ENCODE results near the gene VSIR. TPM values are rescaled to one million over a fixed set of nuclear protein-coding genes. Genes with fewer than 3 reads are reported as not detected.

VSIR gene
- total RNA-seq, 2 experiments from 2014 or later: 52.0 to 55.5 TPM

DNA sequence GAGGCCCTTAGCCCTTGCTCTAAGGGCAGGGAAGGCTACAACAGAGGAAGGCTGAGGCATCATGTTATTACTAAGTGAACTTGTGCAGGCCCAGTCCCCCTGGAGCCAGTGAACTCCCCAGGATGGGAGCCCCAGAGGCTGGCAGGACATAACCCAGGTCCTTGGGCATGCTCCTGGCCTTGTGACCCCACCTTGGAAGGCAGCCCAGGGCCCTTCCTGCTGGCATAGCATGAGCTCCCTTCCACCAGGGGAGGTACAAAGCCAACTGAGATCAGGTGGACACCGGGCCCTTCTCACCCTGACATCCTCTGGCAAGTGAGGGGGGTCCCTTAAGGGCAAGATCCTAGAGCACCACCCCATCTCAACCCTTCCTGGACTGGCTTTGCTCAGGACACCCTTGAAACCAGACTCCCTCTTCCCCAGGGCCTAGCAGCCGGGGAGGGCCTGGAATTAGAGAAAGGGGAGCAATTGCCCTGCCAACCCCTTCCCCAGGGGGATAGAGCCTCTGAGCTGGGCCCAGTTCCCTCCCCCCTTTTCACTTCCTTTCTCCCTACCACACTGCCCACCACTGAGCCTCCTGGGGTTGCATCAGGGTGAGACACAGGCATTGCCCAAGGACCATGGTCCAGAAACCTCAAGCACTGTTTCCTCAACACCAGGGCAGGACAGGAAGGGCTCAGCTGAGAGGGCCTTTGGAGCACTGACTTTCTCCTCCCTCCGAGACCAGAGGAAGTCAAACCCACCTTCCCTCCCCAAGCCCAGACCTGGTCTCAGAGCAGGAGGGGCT lies 1.8 kb upstream of the VSIR start:
- intact Hi-C loops (cut with micrococcal nuclease): loop anchor here (5.0 kb wide), 1 partner anchor 557 kb away; no protein-coding TSS in a partner anchor
- peaks cover 15% of the 10 kb centered on the region for H3K36me3 Mint-ChIP-seq (ENCODE audit: low read depth)
- H3K9me3 Mint-ChIP-seq: peaks cover 5% of the 10 kb centered on the region
- no peaks in the 10 kb centered on the region for H3K27me3 Mint-ChIP-seq (ENCODE audit: low read depth)
- peaks cover 49% of the 10 kb centered on the region for H3K4me1 Mint-ChIP-seq (ENCODE audit: low read depth)
- no peak for DNase-seq
- H3K27ac Mint-ChIP-seq: no peak overlapping the region
- CTCF ChIA-PET: interaction anchor here (0.5 to 5.2 kb wide), 13 partner anchors 11 to 1805 kb away, joined by 3 to 36 read pairs (median 22); no protein-coding TSS in a partner anchor
- peak overlapping the region; percentile 88 for H3K4me3 Mint-ChIP-seq

DNA sequence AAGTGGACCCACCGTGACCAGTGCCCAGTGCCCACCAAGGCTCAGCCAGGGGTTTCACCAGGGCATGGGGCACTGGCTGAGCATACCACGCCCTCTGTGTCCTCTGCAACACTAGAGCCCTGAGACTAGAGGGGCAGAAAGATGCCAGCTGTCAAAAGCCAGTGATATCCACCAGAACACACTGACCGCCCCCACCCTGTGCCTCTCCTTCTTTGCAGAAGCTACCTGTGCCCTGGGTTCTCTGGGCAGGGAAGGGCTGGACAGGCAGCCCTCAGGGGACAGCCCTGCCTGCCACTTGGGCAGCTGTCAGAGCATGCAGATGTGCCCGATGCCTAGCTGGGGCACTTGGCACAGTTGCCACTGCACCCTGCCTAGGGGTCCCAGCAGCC lies 494 bp downstream of the VSIR start:
- H3K27ac Mint-ChIP-seq: peak overlapping the region; percentile 98
- CTCF ChIA-PET: interaction anchor here (0.8 to 5.2 kb wide), 18 partner anchors 9 to 275 kb away, joined by 3 to 36 read pairs (median 11); no protein-coding TSS in a partner anchor
- intact Hi-C loops (cut with micrococcal nuclease): loop anchor here (1.0 to 5.0 kb wide), 6 partner anchors 16 to 559 kb away; partner anchors contain the start of gene PSAP
- H3K9me3 Mint-ChIP-seq: peaks cover 5% of the 10 kb centered on the region
- H3K4me3 Mint-ChIP-seq: peak overlapping the region; percentile 88
- H3K36me3 Mint-ChIP-seq (ENCODE audit: low read depth): peaks cover 26% of the 10 kb centered on the region
- H3K27me3 Mint-ChIP-seq (ENCODE audit: low read depth): no peaks in the 10 kb centered on the region
- peaks cover 67% of the 10 kb centered on the region for H3K4me1 Mint-ChIP-seq (ENCODE audit: low read depth)
- no peak for DNase-seq

DNA sequence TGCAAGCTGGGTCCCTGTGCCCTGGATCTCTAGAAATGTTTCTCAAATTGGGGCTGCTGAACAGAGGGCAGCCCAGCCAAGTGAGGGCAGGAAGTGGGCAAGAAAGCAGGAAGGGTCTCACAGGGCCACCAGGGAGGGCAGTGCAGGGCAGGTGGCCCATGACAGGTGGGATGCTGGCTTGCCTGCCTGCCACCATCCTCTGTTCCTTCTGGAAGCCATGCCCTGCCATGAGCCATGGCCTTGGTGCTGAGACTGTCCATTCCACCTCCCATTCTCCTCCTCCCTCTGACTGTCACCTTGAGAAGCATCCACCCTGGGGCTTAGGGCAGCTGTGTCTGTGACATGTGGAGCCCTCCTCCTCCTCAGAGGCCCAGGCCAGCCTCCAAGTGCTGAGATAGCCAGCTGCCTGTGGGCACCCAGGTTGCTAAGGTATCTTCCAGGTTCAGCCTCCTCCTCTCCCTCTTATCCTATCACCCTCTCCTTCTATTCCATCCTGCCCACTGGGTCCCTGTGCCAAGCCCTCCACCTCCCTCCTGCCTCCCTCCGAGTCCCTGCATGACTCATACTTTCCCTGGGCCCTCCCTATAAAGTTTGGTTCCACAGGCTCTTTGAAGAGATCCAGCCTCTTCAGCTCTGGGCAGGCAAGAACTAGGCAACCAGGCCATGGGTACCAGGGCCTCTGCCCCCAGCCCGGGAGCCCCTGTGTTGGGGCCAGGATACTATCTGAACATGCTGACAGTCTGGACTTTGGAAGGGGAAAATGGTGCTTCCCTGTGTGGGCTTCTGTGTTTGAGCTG lies 1.3 kb downstream of the VSIR start:
- H3K27ac Mint-ChIP-seq: peak overlapping the region; percentile 98
- peak; percentile 76 for DNase-seq
- peak overlapping the region; percentile 88 for H3K4me3 Mint-ChIP-seq
- H3K4me1 Mint-ChIP-seq (ENCODE audit: low read depth): peaks cover 73% of the 10 kb centered on the region
- no peaks in the 10 kb centered on the region for H3K9me3 Mint-ChIP-seq
- intact Hi-C loops (cut with micrococcal nuclease): loop anchor here (2.0 to 5.0 kb wide), 2 partner anchors 41 to 560 kb away; no protein-coding TSS in a partner anchor
- peaks cover 30% of the 10 kb centered on the region for H3K36me3 Mint-ChIP-seq (ENCODE audit: low read depth)
- CTCF ChIA-PET: interaction anchor here (0.6 to 5.2 kb wide), 18 partner anchors 8 to 75 kb away, joined by 3 to 36 read pairs (median 11); no protein-coding TSS in a partner anchor
- H3K27me3 Mint-ChIP-seq (ENCODE audit: low read depth): no peaks in the 10 kb centered on the region

DNA sequence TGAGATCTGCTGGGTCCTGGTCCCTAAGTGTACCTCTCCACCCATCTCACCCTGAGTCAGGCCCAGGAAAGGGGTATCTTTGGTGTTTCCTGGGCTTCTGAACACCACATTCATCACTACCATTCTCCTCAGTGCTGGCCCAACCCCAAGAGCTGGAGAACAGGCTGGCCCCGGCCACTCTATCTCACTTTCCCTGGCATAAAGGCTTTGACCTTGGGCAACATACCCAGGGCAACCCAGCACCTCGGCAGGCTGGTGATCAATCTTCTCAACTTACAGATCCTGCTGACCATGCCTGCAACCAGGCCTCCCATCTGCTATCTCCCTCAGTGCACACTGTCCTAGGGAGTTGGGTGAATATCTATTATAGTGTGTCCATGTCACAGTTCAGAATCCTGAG lies 2.1 kb downstream of the VSIR start:
- Mint-ChIP-seq H3K9me3 (no peaks in the 10 kb centered on the region), H3K27me3 (ENCODE audit: low read depth) (no peaks in the 10 kb centered on the region), H3K27ac (peak overlapping the region; percentile 98), H3K4me3 (peak overlapping the region; percentile 88), H3K36me3 (ENCODE audit: low read depth) (peaks cover 35% of the 10 kb centered on the region), H3K4me1 (ENCODE audit: low read depth) (peaks cover 76% of the 10 kb centered on the region)
- CTCF ChIA-PET: interaction anchor here (0.8 to 5.2 kb wide), 8 partner anchors 14 to 74 kb away, joined by 3 to 36 read pairs (median 26); no protein-coding TSS in a partner anchor
- DNase-seq: no peak
- intact Hi-C loops (cut with micrococcal nuclease): loop anchor here (5.0 kb wide), 1 partner anchor 561 kb away; no protein-coding TSS in a partner anchor

DNA sequence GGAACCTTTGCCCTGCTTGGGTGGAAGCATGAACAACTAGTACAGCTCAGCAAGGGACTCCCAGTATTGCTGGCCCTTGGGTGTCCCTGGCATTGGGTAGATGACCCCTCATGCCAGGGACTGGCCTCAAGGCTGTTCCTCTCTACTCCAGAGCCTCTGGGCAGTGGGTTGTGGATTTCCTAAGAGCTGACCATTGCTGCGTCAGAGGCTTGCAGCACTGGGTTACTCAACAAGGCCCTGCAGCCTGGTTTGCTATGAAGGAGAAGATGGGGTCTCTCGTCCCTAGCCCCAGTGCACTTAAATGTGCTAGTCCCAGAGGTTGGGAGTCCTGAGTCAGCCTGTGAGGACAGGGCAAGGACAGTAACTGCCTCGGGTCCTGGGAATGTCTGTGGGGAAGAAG lies 2.5 kb downstream of the VSIR start:
- Mint-ChIP-seq H3K4me1 (ENCODE audit: low read depth) (peaks cover 76% of the 10 kb centered on the region), H3K27me3 (ENCODE audit: low read depth) (no peaks in the 10 kb centered on the region), H3K9me3 (no peaks in the 10 kb centered on the region), H3K36me3 (ENCODE audit: low read depth) (peaks cover 35% of the 10 kb centered on the region), H3K27ac (peak overlapping the region; percentile 98), H3K4me3 (peak overlapping the region; percentile 88)
- CTCF ChIA-PET: interaction anchor here (2.1 to 5.2 kb wide), 4 partner anchors 14 to 63 kb away, joined by 7 to 36 read pairs (median 29); no protein-coding TSS in a partner anchor
- DNase-seq: no peak
- intact Hi-C loops (cut with micrococcal nuclease): loop anchor here (5.0 kb wide), 1 partner anchor 562 kb away; no protein-coding TSS in a partner anchor

DNA sequence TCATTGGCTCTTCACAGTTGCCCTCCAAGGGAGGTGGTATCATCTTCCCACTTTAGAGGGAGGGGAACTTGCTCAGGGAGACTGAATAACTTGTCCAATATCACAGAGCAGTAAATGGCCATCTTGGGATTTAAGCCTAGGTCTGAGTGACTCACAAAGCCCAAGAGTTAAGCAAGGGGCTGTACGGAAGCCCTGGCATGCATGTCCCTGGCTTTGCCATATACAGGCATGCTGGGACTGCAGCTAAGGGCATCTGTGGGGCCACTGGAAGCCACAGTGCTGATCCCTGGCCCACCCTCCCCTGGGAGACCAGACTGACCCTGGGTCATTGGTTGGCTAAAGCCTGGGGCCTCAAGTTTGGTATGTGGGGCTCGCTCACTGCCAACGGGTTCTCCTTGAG lies 3.1 kb downstream of the VSIR start:
- Mint-ChIP-seq H3K27ac (peak overlapping the region; percentile 98), H3K4me1 (ENCODE audit: low read depth) (peaks cover 76% of the 10 kb centered on the region), H3K4me3 (peak overlapping the region; percentile 88), H3K9me3 (no peaks in the 10 kb centered on the region), H3K27me3 (ENCODE audit: low read depth) (no peaks in the 10 kb centered on the region), H3K36me3 (ENCODE audit: low read depth) (peaks cover 37% of the 10 kb centered on the region)
- DNase-seq: no peak
- CTCF ChIA-PET: interaction anchor here (1.8 to 5.3 kb wide), 5 partner anchors 14 to 73 kb away, joined by 6 to 47 read pairs (median 25); no protein-coding TSS in a partner anchor
- intact Hi-C loops (cut with micrococcal nuclease): loop anchor here (5.0 kb wide), 1 partner anchor 562 kb away; no protein-coding TSS in a partner anchor

DNA sequence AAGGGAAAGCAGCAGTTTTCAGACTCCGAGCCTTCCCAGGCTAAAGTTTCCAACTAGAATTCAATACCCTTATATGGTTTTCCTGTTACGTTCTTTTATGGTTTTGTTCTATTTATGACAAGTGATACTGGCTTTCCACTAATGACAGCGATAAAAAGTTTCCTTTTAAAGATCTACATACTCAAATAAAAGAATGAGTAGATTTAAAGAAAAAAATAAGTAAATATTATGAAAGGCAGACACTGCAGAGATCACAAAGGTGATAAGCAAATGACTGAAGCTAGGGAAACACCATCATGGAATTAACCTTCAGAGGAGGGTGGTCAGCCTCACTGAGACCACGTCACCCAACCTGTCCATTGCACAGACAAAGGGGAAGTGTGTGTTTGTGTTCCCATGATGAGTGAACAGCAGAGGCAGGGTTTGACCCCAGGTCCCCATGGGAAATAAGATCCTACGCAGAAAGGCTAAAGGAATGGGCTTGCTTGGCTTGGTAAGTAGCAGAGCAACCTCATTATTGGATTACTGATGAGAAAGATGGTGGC lies 4.0 kb downstream of the VSIR start:
- peaks cover 37% of the 10 kb centered on the region for H3K36me3 Mint-ChIP-seq (ENCODE audit: low read depth)
- no peaks in the 10 kb centered on the region for H3K9me3 Mint-ChIP-seq
- peaks cover 80% of the 10 kb centered on the region for H3K4me1 Mint-ChIP-seq (ENCODE audit: low read depth)
- CTCF ChIA-PET: interaction anchor here (0.7 to 5.3 kb wide), 10 partner anchors 8 to 72 kb away, joined by 3 to 47 read pairs (median 5); no protein-coding TSS in a partner anchor
- intact Hi-C loops (cut with micrococcal nuclease): loop anchor here (1.0 to 10.0 kb wide), 9 partner anchors 12 to 528 kb away; partner anchors contain the start of genes SLC29A3 and SPOCK2
- H3K4me3 Mint-ChIP-seq: peak overlapping the region; percentile 88
- H3K27ac Mint-ChIP-seq: peak overlapping the region; percentile 98
- H3K27me3 Mint-ChIP-seq (ENCODE audit: low read depth): no peaks in the 10 kb centered on the region
- no peak for DNase-seq

DNA sequence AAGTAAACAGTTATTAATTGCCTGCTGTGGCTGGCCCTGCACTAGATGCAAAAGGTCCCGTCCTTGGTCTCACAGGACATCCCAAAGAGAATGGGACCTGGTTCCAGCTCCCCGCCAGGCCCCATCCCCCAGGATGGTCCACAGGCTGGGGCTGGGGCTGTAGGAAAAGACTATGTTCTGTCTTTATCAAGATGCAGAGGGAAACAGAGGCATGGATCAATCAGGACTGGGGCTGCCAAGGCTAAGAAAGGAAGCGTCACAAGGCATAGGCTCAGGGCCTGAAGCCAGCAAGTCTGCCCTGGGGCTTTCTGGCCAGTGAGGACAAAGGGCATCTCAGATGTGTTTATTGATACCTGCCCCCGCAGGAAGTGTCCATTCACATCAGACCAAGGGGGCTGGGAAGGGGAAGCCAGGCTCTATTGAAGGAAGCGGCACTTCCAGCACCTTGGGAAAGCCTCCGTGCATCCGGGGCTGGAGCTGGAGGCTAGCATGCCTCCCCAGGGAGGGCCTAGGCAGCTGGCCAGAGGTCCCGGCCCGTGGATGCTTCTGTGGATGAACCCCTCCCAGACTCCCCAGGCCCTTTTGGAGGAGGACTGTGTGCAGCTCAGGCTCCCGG lies 5.8 kb downstream of the VSIR start:
- H3K9me3 Mint-ChIP-seq: no peaks in the 10 kb centered on the region
- no peaks in the 10 kb centered on the region for H3K27me3 Mint-ChIP-seq (ENCODE audit: low read depth)
- intact Hi-C loops (cut with micrococcal nuclease): loop anchor here (2.0 to 10.0 kb wide), 4 partner anchors 121 to 530 kb away; partner anchors contain the start of gene SPOCK2
- peaks cover 37% of the 10 kb centered on the region for H3K36me3 Mint-ChIP-seq (ENCODE audit: low read depth)
- H3K4me1 Mint-ChIP-seq (ENCODE audit: low read depth): peaks cover 88% of the 10 kb centered on the region
- peak overlapping the region; percentile 52 for H3K4me3 Mint-ChIP-seq
- DNase-seq: no peak
- peak overlapping the region; percentile 98 for H3K27ac Mint-ChIP-seq
- CTCF ChIA-PET: interaction anchor here (0.6 to 5.3 kb wide), 7 partner anchors 11 to 380 kb away, joined by 4 to 47 read pairs (median 5); no protein-coding TSS in a partner anchor

DNA sequence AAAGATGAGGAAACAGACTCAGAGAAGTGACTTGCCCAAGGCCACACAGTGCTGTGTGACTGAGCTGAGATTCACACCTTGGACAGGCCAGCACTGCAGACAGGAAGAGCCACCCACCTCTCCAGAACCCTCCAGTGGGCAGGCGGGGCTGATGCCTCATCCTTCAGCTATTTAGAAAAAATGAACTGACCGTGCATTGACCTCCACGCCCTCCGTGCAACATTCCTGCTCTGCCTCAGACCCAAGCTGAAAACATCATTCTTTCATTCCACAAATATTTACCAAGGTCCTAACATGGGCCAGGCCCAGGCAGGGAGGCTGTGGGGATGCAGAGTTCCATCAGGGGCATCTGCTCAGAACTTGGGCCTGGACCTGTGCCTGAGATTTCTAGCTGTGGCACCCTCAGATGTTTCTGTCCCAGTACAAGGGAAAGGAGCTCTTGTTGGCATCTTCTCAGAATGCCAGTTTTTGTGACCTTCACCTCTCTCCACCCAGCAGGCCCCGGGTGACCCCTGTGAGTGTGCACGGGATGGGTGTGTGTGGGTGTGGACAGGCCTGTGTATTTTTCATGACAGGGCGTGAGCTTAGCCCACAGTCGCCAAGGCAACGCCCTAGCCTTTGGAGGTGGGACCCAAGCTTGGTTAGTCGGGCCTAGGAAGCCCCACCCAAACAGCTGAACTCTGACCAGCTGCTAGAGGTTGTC lies 6.5 kb downstream of the VSIR start:
- Mint-ChIP-seq H3K4me1 (ENCODE audit: low read depth) (peaks cover 89% of the 10 kb centered on the region), H3K27me3 (ENCODE audit: low read depth) (no peaks in the 10 kb centered on the region), H3K9me3 (no peaks in the 10 kb centered on the region), H3K4me3 (peak overlapping the region; percentile 52), H3K27ac (peak overlapping the region; percentile 98), H3K36me3 (ENCODE audit: low read depth) (peaks cover 32% of the 10 kb centered on the region)
- CTCF ChIA-PET: interaction anchor here (0.6 to 5.3 kb wide), 6 partner anchors 10 to 379 kb away, joined by 3 to 47 read pairs (median 5); no protein-coding TSS in a partner anchor
- intact Hi-C loops (cut with micrococcal nuclease): loop anchor here (5.0 to 10.0 kb wide), 2 partner anchors 398 to 530 kb away; no protein-coding TSS in a partner anchor
- DNase-seq: no peak

DNA sequence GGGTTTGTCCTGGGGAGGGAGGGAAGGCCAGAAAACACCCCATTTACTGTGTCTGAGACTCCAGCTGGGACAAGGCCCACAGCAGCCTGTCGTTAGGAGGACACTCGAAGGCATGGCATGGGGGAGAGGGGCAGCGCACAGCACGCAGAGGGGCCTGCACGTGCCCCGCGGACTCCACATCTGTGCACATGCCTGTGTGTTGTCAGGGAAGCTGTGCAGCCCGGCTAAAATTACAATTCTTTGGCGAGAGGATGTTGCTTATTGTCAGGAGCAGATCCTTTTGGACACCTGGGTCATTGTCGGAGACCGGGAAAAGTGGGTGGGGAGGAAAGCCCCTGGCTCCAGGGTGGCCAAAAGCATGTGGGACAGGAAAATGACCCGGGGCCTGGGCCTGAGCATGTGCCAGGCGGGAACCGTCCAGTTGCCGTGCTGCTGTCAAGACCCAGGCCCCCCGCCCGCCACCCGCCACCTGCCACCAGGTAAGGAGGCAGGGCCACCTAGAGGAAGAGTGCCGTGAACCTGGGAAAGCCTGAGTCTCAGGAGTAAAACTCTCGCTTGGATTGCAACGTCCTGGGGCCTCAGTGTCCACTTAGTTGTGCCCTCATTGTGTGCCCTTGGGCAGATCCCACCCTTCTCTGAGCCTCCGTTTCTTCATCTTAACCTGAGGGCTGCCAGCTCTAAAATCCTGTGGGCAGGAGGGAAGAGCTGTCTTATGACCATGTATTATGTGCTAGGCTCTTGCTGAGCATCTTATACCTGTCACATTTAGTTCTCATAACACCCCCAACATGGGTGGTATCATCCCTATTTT lies 7.2 kb downstream of the VSIR start:
- H3K27ac Mint-ChIP-seq: peak overlapping the region; percentile 98
- no peaks in the 10 kb centered on the region for H3K9me3 Mint-ChIP-seq
- no peak for DNase-seq
- H3K36me3 Mint-ChIP-seq (ENCODE audit: low read depth): peaks cover 31% of the 10 kb centered on the region
- peaks cover 91% of the 10 kb centered on the region for H3K4me1 Mint-ChIP-seq (ENCODE audit: low read depth)
- H3K27me3 Mint-ChIP-seq (ENCODE audit: low read depth): no peaks in the 10 kb centered on the region
- CTCF ChIA-PET: interaction anchor here (0.9 to 5.3 kb wide), 6 partner anchors 9 to 446 kb away, joined by 3 to 47 read pairs (median 4); no protein-coding TSS in a partner anchor
- intact Hi-C loops (cut with micrococcal nuclease): loop anchor here (5.0 to 10.0 kb wide), 2 partner anchors 399 to 531 kb away; no protein-coding TSS in a partner anchor
- H3K4me3 Mint-ChIP-seq: no peak overlapping the region

All from activated naive CD4-positive, alpha-beta T cell treated with anti-CD3 and anti-CD28 coated beads for 36 hours (primary cell).